K562 (cell line): Measurements from ENCODE around the gene FFAR1. TPM values are rescaled to one million over a fixed set of nuclear protein-coding genes. Genes with fewer than 3 reads are reported as not detected.

Source experiments
- ATAC-seq: fragments of 200-7000 bp; cut with Tn5 transposase; 3 replicates; pipeline ENCODE4 v1.9.1; 2020; ENCODE audit warnings: moderate library complexity
- BruUV-seq: library from RNA; stranded (reverse); fragments of 400-500 nt; replicated peaks from 2 replicates; lab custom pipeline; 2021; lab: Mats Ljungman, UMichigan
- CTCF ChIA-PET: fragments of 300-600 bp; formaldehyde crosslinking; extraction: SDS; loops from one replicate; lab custom pipeline; 2021; ENCODE audit warnings: low intra/inter-chr PET ratio; lab: Yijun Ruan, JAX
- POLR2A ChIA-PET: fragments of 300-600, 350-650 bp; sonication (Branson Sonifier 250); formaldehyde crosslinking; extraction: SDS; loops from one replicate; lab custom pipeline; 2021; ENCODE audit warnings: antibody characterized with exemption, inconsistent platforms; lab: Yijun Ruan, JAX
- DNase-seq, 4 experiments: peaks; one replicate each; pipeline versions ENCODE4 v3.0.0 to v3.0.0-alpha.2; 2011 to 2018; ENCODE audit warnings: low spot score in 3 of 4, mixed read lengths in 3 of 4; ENCODE audit errors: extremely low read depth in 1 of 4
- FAIRE-seq: peaks from 2 replicates; lab custom pipeline; 2011; peaks lifted over from hg19 to GRCh38; lab: Jason Lieb, UNC
- H2AFZ ChIP-seq: 2 replicates; pipeline ENCODE4 v1.6.0; 2011; ENCODE audit warnings: low read depth, low read length, control low read depth, inconsistent platforms
- H3K27ac ChIP-seq: fragments of 200-600 bp; 3 replicates; pipeline ENCODE4 v1.8.0; 2011; ENCODE audit warnings: low read depth, mild to moderate bottlenecking, control low read depth, inconsistent platforms, low read length, moderate library complexity, mixed read lengths; ENCODE audit errors: extremely low read depth
- H3K27me3 ChIP-seq, 2 experiments: fragments of 300-600 bp in 1 of 2; 2 replicates in 1 of 2; 3 replicates in 1 of 2; pipeline versions ENCODE4 v1.6.0 to v1.8.0; 2011; ENCODE audit warnings: inconsistent platforms in 2 of 2, low read length in 2 of 2, mild to moderate bottlenecking in 1 of 2, mixed read lengths in 1 of 2, moderate library complexity in 1 of 2; ENCODE audit not compliant: control insufficient read depth in 2 of 2, insufficient read depth in 2 of 2
- H3K36me3 ChIP-seq: fragments of 300-600 bp; 3 replicates; pipeline ENCODE4 v1.8.0; 2011; ENCODE audit warnings: mild to moderate bottlenecking, low read length, inconsistent platforms; ENCODE audit not compliant: control insufficient read depth, insufficient read depth
- H3K4me1 ChIP-seq, 2 experiments: fragments of 200-600 bp in 1 of 2; replicated peaks in 1 of 2; 2 replicates in 1 of 2; 3 replicates in 1 of 2; pipeline versions ENCODE4 v1.5.1 to v1.8.0; 2011; ENCODE audit warnings: inconsistent platforms in 2 of 2, low read length in 2 of 2, mild to moderate bottlenecking in 1 of 2, mixed read lengths in 1 of 2, moderate library complexity in 1 of 2; ENCODE audit not compliant: control insufficient read depth in 2 of 2, insufficient read depth in 2 of 2
- H3K4me2 ChIP-seq: 2 replicates; pipeline ENCODE4 v1.6.1; 2011; ENCODE audit warnings: low read length, control low read depth, inconsistent platforms, mixed read lengths; ENCODE audit not compliant: insufficient read depth
- H3K4me3 ChIP-seq: fragments of 200-600 bp; sonication (generic), shearing (Covaris generic); 2 replicates; pipeline ENCODE4 v1.5.1; 2016; ENCODE audit warnings: control low read depth, inconsistent platforms
- H3K79me2 ChIP-seq: fragments of 200-600 bp; 3 replicates; pipeline ENCODE4 v1.8.0; 2011; ENCODE audit warnings: low read length, inconsistent platforms; ENCODE audit not compliant: control insufficient read depth, insufficient read depth
- H3K9ac ChIP-seq, 2 experiments: 2 replicates each; pipeline versions ENCODE4 v1.6.0 to v1.6.1; 2011; ENCODE audit warnings: low read depth in 2 of 2, low read length in 2 of 2, control low read depth in 1 of 2, inconsistent platforms in 1 of 2, mild to moderate bottlenecking in 1 of 2, mixed read lengths in 1 of 2; ENCODE audit not compliant: insufficient read depth in 1 of 2
- H3K9me1 ChIP-seq: one replicate; pipeline ENCODE4 v1.6.0; 2011; ENCODE audit warnings: inconsistent platforms, mild to moderate bottlenecking, low read length, moderate library complexity; ENCODE audit not compliant: control insufficient read depth, insufficient read depth
- H3K9me3 ChIP-seq: replicated peaks from 2 replicates; pipeline ENCODE4 v1.5.1; 2011; ENCODE audit warnings: low read depth, low read length, inconsistent platforms; ENCODE audit not compliant: control insufficient read depth, insufficient read depth
- H4K20me1 ChIP-seq: replicated peaks from 2 replicates; pipeline ENCODE4 v1.6.1; 2011; ENCODE audit warnings: low read length, inconsistent platforms, mixed read lengths; ENCODE audit not compliant: control insufficient read depth, insufficient read depth
- ARHGAP35 ChIP-seq: fragments of 450-650 bp; IDR thresholded peaks from 2 replicates; pipeline ENCODE4 v1.6.1; 2018; ENCODE audit not compliant: partially characterized antibody
- CBFB ChIP-seq: sonication (generic); formaldehyde crosslinking; IDR thresholded peaks from 2 replicates; pipeline ENCODE4 v1.4.0; 2020; ENCODE audit warnings: mild to moderate bottlenecking, missing genetic modification reagents
- CEBPG ChIP-seq, 3 experiments: fragments of 200-800 bp in 1 of 3; sonication (Bioruptor generic) in 1 of 3; sonication (generic) in 1 of 3; formaldehyde crosslinking in 1 of 3; IDR thresholded peaks in 2 of 3; conservative IDR thresholded peaks in 1 of 3; 2 replicates each; pipeline versions ENCODE4 v1.6.1 to v1.8.0; 2016 to 2022; ENCODE audit warnings: missing compliant biosample characterization in 2 of 3, missing genetic modification characterization in 2 of 3, mild to moderate bottlenecking in 1 of 3, missing genetic modification reagents in 1 of 3
- CREB5 ChIP-seq: fragments of 250-450 bp; sonication (Bioruptor Pico); IDR thresholded peaks from 2 replicates; pipeline ENCODE4 v1.5.0; 2020; ENCODE audit warnings: mild to moderate bottlenecking
- DDX20 ChIP-seq: fragments of 450-650 bp; IDR thresholded peaks from 2 replicates; pipeline ENCODE4 v1.6.1; 2016; ENCODE audit warnings: missing genetic modification characterization, low read depth, mild to moderate bottlenecking, missing compliant biosample characterization, moderate library complexity
- HDAC6 ChIP-seq: IDR thresholded peaks from 2 replicates; pipeline ENCODE4 v1.6.1; 2012; ENCODE audit warnings: low read depth, mild to moderate bottlenecking, control low read depth, inconsistent platforms, low read length, moderate library complexity
- KHSRP ChIP-seq: fragments of 450-650 bp; IDR thresholded peaks from 2 replicates; pipeline ENCODE4 v1.6.1; 2017
- MCM2 ChIP-seq: fragments of 450-650 bp; IDR thresholded peaks from 2 replicates; pipeline ENCODE4 v1.6.1; 2017; ENCODE audit warnings: low read depth, mild to moderate bottlenecking
- NRF1 ChIP-seq, 2 experiments: fragments of 450-650 bp; IDR thresholded peaks in 1 of 2; conservative IDR thresholded peaks in 1 of 2; 2 replicates each; pipeline ENCODE4 v1.6.1; 2014; ENCODE audit warnings: mild to moderate bottlenecking in 2 of 2
- PHF20 ChIP-seq: fragments of 450-650 bp; IDR thresholded peaks from 2 replicates; pipeline ENCODE4 v1.6.1; 2018; ENCODE audit not compliant: partially characterized antibody
- POLR2AphosphoS2 ChIP-seq: IDR thresholded peaks from 2 replicates; pipeline ENCODE4 v1.6.1; 2012; ENCODE audit warnings: low read length, improper control_type of control experiment
- RBM25 ChIP-seq: fragments of 200-400 bp; formaldehyde crosslinking; IDR thresholded peaks from 2 replicates; pipeline ENCODE4 v1.6.1; 2018; ENCODE audit warnings: low read length, low read depth, moderate library complexity; ENCODE audit not compliant: severe bottlenecking
- RBM34 ChIP-seq: fragments of 200-400 bp; formaldehyde crosslinking; IDR thresholded peaks from 2 replicates; pipeline ENCODE4 v1.6.1; 2018; ENCODE audit warnings: low read length, borderline replicate concordance; ENCODE audit not compliant: insufficient read depth
- TRIM24 ChIP-seq, 2 experiments: fragments of 450-650 bp; IDR thresholded peaks; 2 replicates each; pipeline ENCODE4 v1.6.1; 2016
- ZC3H4 ChIP-seq: sonication (generic); formaldehyde crosslinking; IDR thresholded peaks from 2 replicates; pipeline ENCODE4 v1.9.0; 2021; ENCODE audit warnings: missing genetic modification reagents, borderline replicate concordance
- ZC3H8 ChIP-seq: fragments of 450-650 bp; IDR thresholded peaks from 2 replicates; pipeline ENCODE4 v1.6.1; 2017
- WGBS: fragments of 100-300 bp; shearing (Covaris generic); methylation state at CpG from one replicate; pipeline ENCODE4 v1.1.6; 2016; ENCODE audit warnings: low coverage, mixed read lengths; ENCODE audit not compliant: insufficient coverage; ENCODE audit errors: missing lambda C conversion rate; 5-methylcytosine and 5-hydroxymethylcytosine counted together
- in situ Hi-C: fragments of 300-500 bp; cut with MboI; formaldehyde crosslinking; loops from 4 replicates; pipeline ENCODE4 v1.15.0; 2018; ENCODE audit warnings: inconsistent platforms, mixed read lengths
- intact Hi-C: fragments of 100-400 bp; cut with micrococcal nuclease; formaldehyde crosslinking; loops from 2 replicates; pipeline ENCODE4 v1.14.2; 2022
- polyA plus RNA-seq, 8 experiments: library from polyadenylated mRNA; depleted of rRNA in 4 of 8; stranded (reverse) in 5 of 8; unstranded in 3 of 8; fragments of >200 nt; fragmentation: Nextera tagmentation in 2 of 8; fragmentation: Illumina TruSeq in 1 of 8; extraction: Ambion mirVana in 2 of 8; extraction: Trizol in 1 of 8; gene quantifications; 2 replicates each; pipeline versions ENCODE4 v1.2.1 to v1.2.3, GENCODE V29; 2011 to 2014; ENCODE audit warnings: inconsistent platforms in 1 of 8, missing spikeins in 1 of 8
- total RNA-seq, 7 experiments: library from RNA; depleted of rRNA in 6 of 7; stranded (reverse); fragments of >200 nt in 6 of 7; fragmentation: Illumina TruSeq in 2 of 7; extraction: Trizol in 2 of 7; gene quantifications; 2 replicates each; pipeline versions ENCODE4 v1.2.1 to v1.2.3, GENCODE V29; 2011 to 2021; ENCODE audit warnings: low replicate concordance in 1 of 7
- TF ChIP-seq, protein P1 (sequence below): fragments of 450-650 bp; conservative IDR thresholded peaks from 2 replicates; pipeline ENCODE4 v1.6.1; 2016; ENCODE audit warnings: missing genetic modification characterization, low read depth, mild to moderate bottlenecking, missing compliant biosample characterization, moderate library complexity

FFAR1 gene
- total and polyA plus RNA-seq, 9 of the 15 experiments (the other 6 are each of a cell fraction or from before 2014, with no cell fraction given): not detected

DNA sequence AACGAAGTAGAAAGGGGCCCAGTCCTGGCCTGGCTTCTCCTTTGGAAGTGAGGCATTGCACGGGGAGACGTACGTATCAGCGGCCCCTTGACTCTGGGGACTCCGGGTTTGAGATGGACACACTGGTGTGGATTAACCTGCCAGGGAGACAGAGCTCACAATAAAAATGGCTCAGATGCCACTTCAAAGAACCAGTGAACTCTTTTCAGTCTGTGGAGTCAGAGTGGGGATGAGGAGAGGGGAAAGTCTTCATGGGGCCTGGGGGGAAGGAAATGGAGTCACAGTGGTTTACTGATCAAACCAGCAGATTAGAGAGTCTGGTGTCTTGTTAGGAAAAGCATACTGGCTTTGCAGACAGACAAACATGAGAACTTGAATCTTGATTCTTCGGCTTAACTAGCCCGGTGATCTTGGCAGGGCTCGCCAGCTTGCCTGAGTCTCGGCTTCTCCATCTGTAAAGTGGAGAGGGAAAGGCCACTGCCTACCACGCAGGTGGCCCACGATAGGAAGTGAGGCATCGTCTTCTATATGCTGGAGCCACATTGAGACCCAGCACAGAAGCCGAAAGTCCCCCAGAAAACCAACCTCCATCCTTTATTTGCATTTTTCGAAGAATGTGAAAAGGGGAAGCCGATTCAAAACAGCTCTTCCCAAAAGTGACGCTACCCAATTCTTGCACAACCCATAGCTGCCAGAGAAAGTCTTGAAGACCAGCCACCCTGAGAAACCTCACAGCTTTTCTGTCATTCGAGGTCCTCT lies at the start of gene FFAR1 (continued):
- TF ChIP-seq KHSRP: no peak
- TF ChIP-seq, protein P1, sequence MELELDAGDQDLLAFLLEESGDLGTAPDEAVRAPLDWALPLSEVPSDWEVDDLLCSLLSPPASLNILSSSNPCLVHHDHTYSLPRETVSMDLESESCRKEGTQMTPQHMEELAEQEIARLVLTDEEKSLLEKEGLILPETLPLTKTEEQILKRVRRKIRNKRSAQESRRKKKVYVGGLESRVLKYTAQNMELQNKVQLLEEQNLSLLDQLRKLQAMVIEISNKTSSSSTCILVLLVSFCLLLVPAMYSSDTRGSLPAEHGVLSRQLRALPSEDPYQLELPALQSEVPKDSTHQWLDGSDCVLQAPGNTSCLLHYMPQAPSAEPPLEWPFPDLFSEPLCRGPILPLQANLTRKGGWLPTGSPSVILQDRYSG (tag): peak; percentile 77; the same call in 1 of the 2 replicates
- TF ChIP-seq DDX20 (tag): peak; percentile 43; the same call in 1 of the 2 replicates
- no peak for TF ChIP-seq POLR2AphosphoS2
- TF ChIP-seq CEBPG (CRISPR knock-in tag; IDR thresholded peaks at IDR 0.05): no peak
- TF ChIP-seq CEBPG (tag; conservative IDR thresholded peaks at IDR 0.05 in 1 of 2, IDR thresholded peaks at IDR 0.05 in 1 of 2): peak in 1 of 2 experiments; percentile 34; a peak in 1 of 4 replicates
- TF ChIP-seq, all 486 proteins: peak for 11

DNA sequence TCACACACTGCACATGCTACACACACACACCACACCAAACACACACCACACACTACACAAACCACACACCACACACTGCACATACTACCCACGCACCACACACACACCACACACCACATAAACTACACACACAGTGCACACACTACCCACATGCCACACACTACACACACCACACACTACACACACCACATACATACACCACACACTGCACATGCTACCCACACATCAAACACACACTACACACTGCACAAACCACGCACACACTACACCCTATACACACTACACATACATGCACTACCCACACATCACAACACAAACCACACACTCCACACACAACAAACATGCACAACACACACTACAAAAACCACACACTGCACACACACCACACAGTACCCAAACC lies 49.8 kb upstream of the FFAR1 start:
- Histone ChIP-seq H3K9ac (no peak overlapping the region), H3K79me2 (no peaks in the 10 kb centered on the region), H3K36me3 (no peaks in the 10 kb centered on the region)
- 76% methylated on average over 2 of the region's 2 CpGs for WGBS
- no TSS peak for BruUV-seq
- no peak for ATAC-seq
- no peak for DNase-seq
- no peak for TF ChIP-seq CREB5 (CRISPR knock-in tag)
- TF ChIP-seq NRF1 (conservative IDR thresholded peaks at IDR 0.05 in 1 of 2, IDR thresholded peaks at IDR 0.05 in 1 of 2): no peak
- TF ChIP-seq ZC3H4 (CRISPR knock-in tag): peak; percentile 69
- TF ChIP-seq CEBPG (CRISPR knock-in tag; IDR thresholded peaks at IDR 0.05): no peak
- no peak for TF ChIP-seq CEBPG (tag; conservative IDR thresholded peaks at IDR 0.05 in 1 of 2, IDR thresholded peaks at IDR 0.05 in 1 of 2)
- TF ChIP-seq CBFB (CRISPR knock-in tag): peak; percentile 59; the same call in 1 of the 2 replicates
- TF ChIP-seq ARHGAP35: peak; percentile 7
- TF ChIP-seq RBM34: no peak
- 0 out of 2 replicates have a peak, but pooled peaks have one; percentile 69 for TF ChIP-seq ZC3H8
- TF ChIP-seq PHF20: peak; percentile 37
- no peak for TF ChIP-seq RBM25
- TF ChIP-seq TRIM24 (IDR thresholded peaks at IDR 0.05): peak in 1 of 2 experiments; percentile 13; a peak in 1 of 4 replicates
- 0 out of 2 replicates have a peak, but pooled peaks have one; percentile 15 for TF ChIP-seq HDAC6
- TF ChIP-seq MCM2: no peak
- TF ChIP-seq, all 486 proteins: peak for 7
- Histone ChIP-seq H3K9me3 (no peaks in the 10 kb centered on the region), H3K4me1 (peaks cover 46 to 69% of the 10 kb centered on the region in 2 experiments), H3K4me3 (no peak overlapping the region), H3K27ac (peak overlapping the region; percentile 20; the same call in 1 of the 3 replicates), H3K27me3 (peaks cover 2 to 4% of the 10 kb centered on the region in 2 experiments; a peak in 2 of 5 replicates), H3K4me2 (no peak overlapping the region; the same call in 1 of the 2 replicates), H4K20me1 (no peaks in the 10 kb centered on the region), H3K9me1 (peaks cover 6% of the 10 kb centered on the region), H2AFZ (no peak overlapping the region)
- in situ Hi-C loops (no loop called here), intact Hi-C loops (no loop called here)
- CTCF ChIA-PET: no interaction called here
- FAIRE-seq: no peak
- POLR2A ChIA-PET: no interaction called here
